ENCODE results near the gene TMEM95. TPM values are rescaled to one million over a fixed set of nuclear protein-coding genes. Genes with fewer than 3 reads are reported as not detected.

The TMEM95 gene
- not detected for total RNA-seq (ENCODE audit: unreplicated experiment)
- long read RNA-seq, result 0 reads

GRCh38 chr17:7355053-7355452 lies at the start of gene TMEM95:
TMEM95 (plus strand) TSS chr17:7355156; CDS start chr17:7355205, 49 bp downstream.
- Mint-ChIP-seq H3K36me3 (ENCODE audit: unreplicated experiment) (no peaks in the 10 kb centered on the region), H3K27ac (ENCODE audit: unreplicated experiment) (peak within 1 kb of the TSS; percentile 66), H3K4me3 (ENCODE audit: unreplicated experiment) (peak within 1 kb of the TSS; percentile 55)

GRCh38 chr17:7306911-7307685 lies 47.9 kb upstream of the TMEM95 start, which contains the start of gene EIF5A:
EIF5A (plus strand) TSS chr17:7307628; CDS start chr17:7309636, 2,008 bp downstream.
- Mint-ChIP-seq H3K9me3 (ENCODE audit: unreplicated experiment) (peaks cover 21% of the 10 kb centered on the region), H3K27ac (ENCODE audit: unreplicated experiment) (peak within 1 kb of the TSS; percentile 99), H3K36me3 (ENCODE audit: unreplicated experiment) (peaks cover 10% of the 10 kb centered on the region), H3K4me1 (ENCODE audit: low read depth, unreplicated experiment) (peaks cover 11% of the 10 kb centered on the region), H3K4me3 (ENCODE audit: unreplicated experiment) (peak within 1 kb of the TSS; percentile 99), H3K27me3 (ENCODE audit: unreplicated experiment) (peaks cover 13% of the 10 kb centered on the region)
- DNase-seq, result peak; percentile 100
- TF ChIP-seq CTCF (IDR thresholded peaks at IDR 0.05; ENCODE audit: partially characterized antibody, unreplicated experiment), result no peak

More at GRCh38 chr17:7355053-7355452, at the start of gene TMEM95:
- H3K27me3 Mint-ChIP-seq (ENCODE audit: unreplicated experiment), result peaks cover 8% of the 10 kb centered on the region
- DNase-seq, result no peak
- no peak for TF ChIP-seq CTCF (IDR thresholded peaks at IDR 0.05; ENCODE audit: partially characterized antibody, unreplicated experiment)
- peaks cover 4% of the 10 kb centered on the region for H3K4me1 Mint-ChIP-seq (ENCODE audit: low read depth, unreplicated experiment)
- H3K9me3 Mint-ChIP-seq (ENCODE audit: unreplicated experiment), result peaks cover 6% of the 10 kb centered on the region

- H3K4me1 Mint-ChIP-seq (ENCODE audit: low read depth, unreplicated experiment), result peaks cover 11% of the 10 kb centered on the region
- TF ChIP-seq CTCF (IDR thresholded peaks at IDR 0.05; ENCODE audit: partially characterized antibody, unreplicated experiment), result no peak
Measured at GRCh38 chr17:7307686-7308624, 47.0 kb upstream of the TMEM95 start.

GRCh38 chr17:7308625-7309433 lies 46.1 kb upstream of the TMEM95 start:
- peaks cover 10% of the 10 kb centered on the region for H3K36me3 Mint-ChIP-seq (ENCODE audit: unreplicated experiment)
- H3K9me3 Mint-ChIP-seq (ENCODE audit: unreplicated experiment), result peaks cover 21% of the 10 kb centered on the region
- peaks cover 13% of the 10 kb centered on the region for H3K27me3 Mint-ChIP-seq (ENCODE audit: unreplicated experiment)
- no peak for TF ChIP-seq CTCF (IDR thresholded peaks at IDR 0.05; ENCODE audit: partially characterized antibody, unreplicated experiment)
- peaks cover 11% of the 10 kb centered on the region for H3K4me1 Mint-ChIP-seq (ENCODE audit: low read depth, unreplicated experiment)
- H3K27ac Mint-ChIP-seq (ENCODE audit: unreplicated experiment), result peak overlapping the region; percentile 99
- DNase-seq, result peak; percentile 69
- H3K4me3 Mint-ChIP-seq (ENCODE audit: unreplicated experiment), result peak overlapping the region; percentile 99

More at GRCh38 chr17:7307686-7308624, 47.0 kb upstream of the TMEM95 start:
- Mint-ChIP-seq H3K36me3 (ENCODE audit: unreplicated experiment) (peaks cover 10% of the 10 kb centered on the region), H3K27me3 (ENCODE audit: unreplicated experiment) (peaks cover 13% of the 10 kb centered on the region), H3K9me3 (ENCODE audit: unreplicated experiment) (peaks cover 21% of the 10 kb centered on the region), H3K4me3 (ENCODE audit: unreplicated experiment) (peak overlapping the region; percentile 99), H3K27ac (ENCODE audit: unreplicated experiment) (peak overlapping the region; percentile 99)
- peak; percentile 60 for DNase-seq
